ENCODE measurements around the gene ZGLP1. TPM values are rescaled to one million over a fixed set of nuclear protein-coding genes. Genes with fewer than 3 reads are reported as not detected.

Gene ZGLP1
- total RNA-seq, 1 experiment from 2014 or later, result 1.3 TPM

- intact Hi-C loops (cut with micrococcal nuclease; ENCODE audit: unreplicated experiment), result no loop called here
- TSS peak; percentile 61 for BruUV-seq (replicated peaks)
- in situ Hi-C loops (cut with HindIII; ENCODE audit: low pct_unique_long_range_greater_than_20kb, low sequenced_read_pairs), result no loop called here
- no peak for TF ChIP-seq TCF7L2 (IDR thresholded peaks at IDR 0.05; ENCODE audit: low read depth, low read length)
- TF ChIP-seq REST (IDR thresholded peaks at IDR 0.05; ENCODE audit: insufficient read depth in 1 of 2, low read depth in 2 of 2, low read length in 1 of 2), result no peak
- TF ChIP-seq POLR2AphosphoS5 (IDR thresholded peaks at IDR 0.05; ENCODE audit: low read depth, low read length), result no peak
- TF ChIP-seq, protein P1, sequence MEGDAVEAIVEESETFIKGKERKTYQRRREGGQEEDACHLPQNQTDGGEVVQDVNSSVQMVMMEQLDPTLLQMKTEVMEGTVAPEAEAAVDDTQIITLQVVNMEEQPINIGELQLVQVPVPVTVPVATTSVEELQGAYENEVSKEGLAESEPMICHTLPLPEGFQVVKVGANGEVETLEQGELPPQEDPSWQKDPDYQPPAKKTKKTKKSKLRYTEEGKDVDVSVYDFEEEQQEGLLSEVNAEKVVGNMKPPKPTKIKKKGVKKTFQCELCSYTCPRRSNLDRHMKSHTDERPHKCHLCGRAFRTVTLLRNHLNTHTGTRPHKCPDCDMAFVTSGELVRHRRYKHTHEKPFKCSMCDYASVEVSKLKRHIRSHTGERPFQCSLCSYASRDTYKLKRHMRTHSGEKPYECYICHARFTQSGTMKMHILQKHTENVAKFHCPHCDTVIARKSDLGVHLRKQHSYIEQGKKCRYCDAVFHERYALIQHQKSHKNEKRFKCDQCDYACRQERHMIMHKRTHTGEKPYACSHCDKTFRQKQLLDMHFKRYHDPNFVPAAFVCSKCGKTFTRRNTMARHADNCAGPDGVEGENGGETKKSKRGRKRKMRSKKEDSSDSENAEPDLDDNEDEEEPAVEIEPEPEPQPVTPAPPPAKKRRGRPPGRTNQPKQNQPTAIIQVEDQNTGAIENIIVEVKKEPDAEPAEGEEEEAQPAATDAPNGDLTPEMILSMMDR (IDR thresholded peaks at IDR 0.05), result no peak
- TF ChIP-seq SIN3A (IDR thresholded peaks at IDR 0.05; ENCODE audit: borderline replicate concordance, insufficient read depth, low read depth, low read length), result no peak
- H3K4me1 ChIP-seq (ENCODE audit: control insufficient read depth, insufficient read depth, low read length), result no peaks in the 10 kb centered on the region
- ChIA-PET POLR2A (no interaction called here), CTCF (no interaction called here)
- no peaks in the 10 kb centered on the region for H3K27me3 ChIP-seq (ENCODE audit: control insufficient read depth, insufficient read depth, low read length)
- H3K27ac ChIP-seq (ENCODE audit: low read length), result peak overlapping the region; percentile 39; the same call in 1 of the 2 replicates
- ATAC-seq (no peak), DNase-seq (ENCODE audit: low read depth, low spot score) (no peak)
- no peaks in the 10 kb centered on the region for H3K36me3 ChIP-seq (ENCODE audit: control insufficient read depth, insufficient read depth, low read length)
- H3K4me3 ChIP-seq (ENCODE audit: low read depth in 2 of 2, low read length in 2 of 2), result peak overlapping the region; percentile 53 to 79
- no peaks in the 10 kb centered on the region for H3K9me3 ChIP-seq (ENCODE audit: control insufficient read depth, insufficient read depth, low read depth, low read length)
Observed at GRCh38 chr19:10292789-10293636, 16.6 kb downstream of the ZGLP1 start.

DNA sequence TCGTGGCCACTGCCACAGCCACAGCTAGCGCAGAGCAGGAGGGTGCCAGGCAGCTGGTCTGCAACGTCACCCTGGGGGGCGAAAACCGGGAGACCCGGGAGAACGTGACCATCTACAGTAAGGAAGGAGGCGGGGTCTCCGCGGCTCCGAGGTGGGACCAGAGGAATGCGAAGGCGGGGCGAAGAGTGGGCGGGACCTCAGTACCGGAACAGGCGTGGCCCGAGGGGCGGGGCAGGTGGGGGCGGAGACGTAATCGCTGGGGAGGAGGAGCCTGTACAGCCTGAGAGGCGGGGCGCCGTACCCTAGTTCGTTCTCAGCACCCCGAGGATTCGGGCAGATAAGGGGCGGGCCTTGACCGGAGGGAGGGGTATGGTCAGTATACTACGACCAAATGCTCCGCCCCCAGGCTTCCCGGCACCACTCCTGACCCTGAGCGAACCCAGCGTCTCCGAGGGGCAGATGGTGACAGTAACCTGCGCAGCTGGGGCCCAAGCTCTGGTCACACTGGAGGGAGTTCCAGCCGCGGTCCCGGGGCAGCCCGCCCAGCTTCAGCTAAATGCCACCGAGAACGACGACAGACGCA lies 17.3 kb downstream of the ZGLP1 start:
- Histone ChIP-seq H3K27ac (ENCODE audit: low read length) (peak overlapping the region; percentile 63), H3K4me1 (ENCODE audit: control insufficient read depth, insufficient read depth, low read length) (peaks cover 4% of the 10 kb centered on the region; the same call in 1 of the 2 replicates), H3K36me3 (ENCODE audit: control insufficient read depth, insufficient read depth, low read length) (no peaks in the 10 kb centered on the region), H3K27me3 (ENCODE audit: control insufficient read depth, insufficient read depth, low read length) (no peaks in the 10 kb centered on the region), H3K4me3 (ENCODE audit: low read depth in 2 of 2, low read length in 2 of 2) (peak overlapping the region; percentile 53 to 79), H3K9me3 (ENCODE audit: control insufficient read depth, insufficient read depth, low read depth, low read length) (no peaks in the 10 kb centered on the region)
- ATAC-seq, result peak; percentile 63
- no peak for TF ChIP-seq REST (IDR thresholded peaks at IDR 0.05; ENCODE audit: insufficient read depth in 1 of 2, low read depth in 2 of 2, low read length in 1 of 2)
- TF ChIP-seq, protein P1 (IDR thresholded peaks at IDR 0.05), result no peak
- TF ChIP-seq POLR2AphosphoS5 (IDR thresholded peaks at IDR 0.05; ENCODE audit: low read depth, low read length), result no peak
- no peak for TF ChIP-seq SIN3A (IDR thresholded peaks at IDR 0.05; ENCODE audit: borderline replicate concordance, insufficient read depth, low read depth, low read length)
- no peak for TF ChIP-seq TCF7L2 (IDR thresholded peaks at IDR 0.05; ENCODE audit: low read depth, low read length)
- ChIA-PET POLR2A (interaction anchor here (0.5 to 1.1 kb wide), 2 partner anchors 21 to 28 kb away, joined by 3 to 12 read pairs; partner anchors contain the start of gene ICAM1), CTCF (no interaction called here)
- BruUV-seq (replicated peaks), result no TSS peak
- intact Hi-C loops (cut with micrococcal nuclease; ENCODE audit: unreplicated experiment), result no loop called here
- no peak for DNase-seq (ENCODE audit: low read depth, low spot score)
- in situ Hi-C loops (cut with HindIII; ENCODE audit: low pct_unique_long_range_greater_than_20kb, low sequenced_read_pairs), result no loop called here

Data from Panc1 (cell line).